GDM1 (cell line): ENCODE measurements around the gene BCO2.

Experiments used
- DNase-seq: peaks from one replicate; lab custom pipeline; 2025; lab: John Stamatoyannopoulos, UW

BCO2 gene

GRCh38 chr11:112249871-112250610 is 74.7 kb downstream of the BCO2 start:
- DNase-seq = no peak

- DNase-seq = no peak
Measured at GRCh38 chr11:112253605-112254242, 78.4 kb downstream of the BCO2 start.

GRCh38 chr11:112255067-112255720 is 79.9 kb downstream of the BCO2 start:
- peak; percentile 28 for DNase-seq

- no peak for DNase-seq
Measured at GRCh38 chr11:112260490-112260889, 85.2 kb downstream of the BCO2 start, which contains the start of gene PLET1. Gene PLET1, minus strand, starts transcription at chr11:112260860. Its CDS starts 271 bp downstream, at chr11:112260589.

- DNase-seq = no peak
Measured at GRCh38 chr11:112265659-112266409, 90.5 kb downstream of the BCO2 start.

- DNase-seq = no peak
Measured at GRCh38 chr11:112266410-112266778, 91.1 kb downstream of the BCO2 start.

GRCh38 chr11:112267188-112267591 is 91.9 kb downstream of the BCO2 start:
- DNase-seq = no peak

- DNase-seq = no peak
Measured at GRCh38 chr11:112268406-112268805, 93.1 kb downstream of the BCO2 start.
